CD4-positive, alpha-beta T cell (primary cell): Measurements from ENCODE around the gene NDFIP2. TPM values are rescaled to one million over a fixed set of nuclear protein-coding genes. Genes with fewer than 3 reads are reported as not detected.

Experiments used
- ATAC-seq: fragments of 200-7000 bp; cut with Tn5 transposase; one replicate; pipeline ENCODE4 v1.10.0; 2022; ENCODE audit warnings: mild to moderate bottlenecking; ENCODE audit not compliant: poor library complexity
- CTCF ChIA-PET: fragments of 350-600 bp; sonication (Branson Sonifier 250); formaldehyde crosslinking; loops from one replicate; lab custom pipeline; 2021; ENCODE audit warnings: antibody characterized with exemption, inconsistent platforms; lab: Charles Lee
- POLR2A ChIA-PET: fragments of 350-600 bp; sonication (Branson Sonifier 250); formaldehyde crosslinking; loops from one replicate; lab custom pipeline; 2021; ENCODE audit warnings: antibody characterized with exemption, inconsistent platforms; lab: Charles Lee
- DNase-seq, 14 experiments: peaks; one replicate each; pipeline ENCODE4 v3.0.0-alpha.2; 2013 to 2020; ENCODE audit warnings: mixed read lengths in 2 of 14
- H3K27ac ChIP-seq, 2 donors: one replicate each; pipeline versions ENCODE4 v1.5.1 to v1.7.0; 2013; ENCODE audit warnings: low read length in 2 of 2, low read depth in 1 of 2, mild to moderate bottlenecking in 1 of 2
- H3K27me3 ChIP-seq, 2 experiments: 1 replicate in 1 of 2; 2 replicates in 1 of 2; pipeline versions ENCODE4 v1.6.1 to v1.7.0; 2013; ENCODE audit warnings: low read length in 2 of 2, control low read depth in 1 of 2, mild to moderate bottlenecking in 1 of 2, moderate library complexity in 1 of 2; ENCODE audit not compliant: insufficient read depth in 2 of 2, control insufficient read depth in 1 of 2
- H3K36me3 ChIP-seq: one replicate; pipeline ENCODE4 v1.6.1; 2013; ENCODE audit warnings: low read length, control low read depth; ENCODE audit not compliant: insufficient read depth
- H3K4me1 ChIP-seq: one replicate; pipeline ENCODE4 v1.6.1; 2013; ENCODE audit warnings: low read length, control low read depth; ENCODE audit not compliant: insufficient read depth
- H3K4me3 ChIP-seq: one replicate; pipeline ENCODE4 v1.5.1; 2013; ENCODE audit warnings: mild to moderate bottlenecking, low read length, moderate library complexity
- H3K9me3 ChIP-seq, 2 experiments: 1 replicate in 1 of 2; 2 replicates in 1 of 2; pipeline versions ENCODE4 v1.6.1 to v1.7.0; 2013; ENCODE audit warnings: low read length in 2 of 2, mild to moderate bottlenecking in 2 of 2, control low read depth in 1 of 2, moderate library complexity in 1 of 2; ENCODE audit not compliant: control insufficient read depth in 1 of 2, insufficient read depth in 1 of 2
- H3K27ac Mint-ChIP-seq: one replicate; pipeline ENCODE4 v1.8.0; 2020; ENCODE audit warnings: mixed read lengths
- H3K27me3 Mint-ChIP-seq: one replicate; pipeline ENCODE4 v1.8.0; 2021; ENCODE audit warnings: mixed read lengths
- H3K36me3 Mint-ChIP-seq: one replicate; pipeline ENCODE4 v1.8.0; 2021; ENCODE audit warnings: low read depth, mixed read lengths
- H3K4me1 Mint-ChIP-seq: one replicate; pipeline ENCODE4 v1.8.0; 2021; ENCODE audit warnings: low read depth, mixed read lengths
- H3K4me3 Mint-ChIP-seq: one replicate; pipeline ENCODE4 v1.8.0; 2020; ENCODE audit warnings: mild to moderate bottlenecking, mixed read lengths
- H3K9me3 Mint-ChIP-seq: one replicate; pipeline ENCODE4 v1.8.0; 2020; ENCODE audit warnings: mixed read lengths
- CTCF ChIP-seq: fragments of 200-600 bp; IDR thresholded peaks from one replicate; pipeline ENCODE4 v1.8.0; 2022; ENCODE audit warnings: antibody characterized with exemption, mild to moderate bottlenecking
- intact Hi-C, 2 experiments: fragments of 100-400 bp; cut with DNase I in 1 of 2; cut with micrococcal nuclease in 1 of 2; formaldehyde crosslinking; loops; one replicate each; pipeline versions ENCODE4 v1.15.1 to v1.9.0; 2023 to 2025; cut with DNase I, micrococcal nuclease
- total RNA-seq, 174 experiments: library from RNA in 2 of 174; stranded (reverse) in 2 of 174; gene quantifications; one replicate each; pipeline ENCODE4 v1.2.3 and lab custom pipeline; 2021 to 2026

The NDFIP2 gene
- total RNA-seq, 2 experiments from 2014 or later, result 3.2 to 3.4 TPM

DNA sequence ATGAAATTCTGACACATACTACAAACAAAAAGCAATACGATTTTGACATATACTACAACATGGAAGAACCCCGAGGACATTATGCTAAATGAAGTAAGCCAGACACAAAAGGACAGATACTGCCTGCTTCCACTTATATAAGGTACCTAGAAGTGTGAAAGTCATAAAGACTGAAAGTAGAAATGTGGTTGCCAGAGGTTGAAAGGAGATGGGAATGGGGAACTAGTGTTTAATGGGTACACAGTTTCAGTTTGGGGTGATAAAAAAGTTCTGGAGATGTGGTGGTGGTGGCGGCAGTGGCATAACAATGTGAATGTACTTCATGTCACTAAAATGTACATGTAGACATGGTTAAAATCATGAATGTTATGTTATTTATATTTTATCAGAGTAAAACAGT is 12.1 kb upstream of the NDFIP2 start:
- Mint-ChIP-seq H3K27me3 (no peaks in the 10 kb centered on the region), H3K4me3 (no peak overlapping the region), H3K9me3 (no peaks in the 10 kb centered on the region), H3K36me3 (no peaks in the 10 kb centered on the region), H3K27ac (no peak overlapping the region), H3K4me1 (no peaks in the 10 kb centered on the region)
- Histone ChIP-seq H3K27me3 (no peaks in the 10 kb centered on the region), H3K9me3 (no peaks in the 10 kb centered on the region), H3K4me1 (no peaks in the 10 kb centered on the region), H3K27ac (no peak overlapping the region), H3K36me3 (no peaks in the 10 kb centered on the region), H3K4me3 (no peak overlapping the region)
- ChIA-PET POLR2A (no interaction called here), CTCF (no interaction called here)
- intact Hi-C loops, result no loop called here
- DNase-seq (no peak), ATAC-seq (no peak)
- no peak for TF ChIP-seq CTCF

GRCh38 chr13:79469608-79470007 is 11.3 kb upstream of the NDFIP2 start:
- intact Hi-C loops, result no loop called here
- no peak overlapping the region for H3K4me3 Mint-ChIP-seq
- ChIA-PET POLR2A (no interaction called here), CTCF (no interaction called here)
- H3K4me1 Mint-ChIP-seq, result no peaks in the 10 kb centered on the region
- no peaks in the 10 kb centered on the region for H3K9me3 Mint-ChIP-seq
- no peaks in the 10 kb centered on the region for H3K4me1 ChIP-seq
- ATAC-seq (no peak), DNase-seq (no peak)
- no peaks in the 10 kb centered on the region for H3K9me3 ChIP-seq
- no peaks in the 10 kb centered on the region for H3K27me3 Mint-ChIP-seq
- H3K4me3 ChIP-seq, result no peak overlapping the region
- H3K27ac ChIP-seq, result no peak overlapping the region
- H3K27me3 ChIP-seq, result no peaks in the 10 kb centered on the region
- TF ChIP-seq CTCF, result no peak
- H3K36me3 Mint-ChIP-seq, result no peaks in the 10 kb centered on the region
- H3K36me3 ChIP-seq, result no peaks in the 10 kb centered on the region
- no peak overlapping the region for H3K27ac Mint-ChIP-seq

GRCh38 chr13:79470666-79471065 is 10.3 kb upstream of the NDFIP2 start:
- Histone ChIP-seq H3K36me3 (no peaks in the 10 kb centered on the region), H3K4me3 (no peak overlapping the region), H3K9me3 (no peaks in the 10 kb centered on the region), H3K27ac (no peak overlapping the region), H3K27me3 (no peaks in the 10 kb centered on the region), H3K4me1 (no peaks in the 10 kb centered on the region)
- no peak for TF ChIP-seq CTCF
- Mint-ChIP-seq H3K4me3 (no peak overlapping the region), H3K27ac (no peak overlapping the region), H3K4me1 (no peaks in the 10 kb centered on the region), H3K9me3 (no peaks in the 10 kb centered on the region), H3K36me3 (no peaks in the 10 kb centered on the region), H3K27me3 (no peaks in the 10 kb centered on the region)
- CTCF ChIA-PET, result no interaction called here
- POLR2A ChIA-PET, result no interaction called here
- DNase-seq (no peak), ATAC-seq (no peak)
- intact Hi-C loops, result no loop called here
